Left kidney (tissue), 8 donors: Measurements from ENCODE around the gene KCNIP3. TPM values are rescaled to one million over a fixed set of nuclear protein-coding genes. Genes with fewer than 3 reads are reported as not detected.
"Not testable (repeated sequence)": the region's sequence is repeated elsewhere in the genome, so short reads cannot be mapped to it uniquely, and the experiment has no call there.

Source experiments
- DNase-seq: peaks from one replicate; pipeline ENCODE4 v3.0.0-alpha.2; 2013
- long read RNA-seq, 8 donors: transcript quantifications; one replicate each; lab custom pipeline, GENCODE V29; 2026
- polyA plus RNA-seq: library from polyadenylated mRNA; unstranded; fragments of 120-200 nt; gene quantifications from one replicate; pipeline ENCODE4 v1.2.1, GENCODE V29; 2013; ENCODE audit not compliant: insufficient read length

The KCNIP3 gene
- 17.7 TPM for polyA plus RNA-seq
- long read RNA-seq, donor 1, partial matches to known transcripts = 0 of 3 reads
- long read RNA-seq, donor 1, other reads (novel, unspliced or antisense) = 0 of 3 reads
- long read RNA-seq, donor 2, partial matches to known transcripts = 0 of 2 reads
- long read RNA-seq, donor 2, other reads (novel, unspliced or antisense) = 0 of 2 reads
- long read RNA-seq, donor 3, partial matches to known transcripts = 0 of 2 reads
- long read RNA-seq, donor 3, other reads (novel, unspliced or antisense) = 0 of 2 reads
- long read RNA-seq, donor 4 = 0 reads
- long read RNA-seq, donor 5, partial matches to known transcripts = 0 of 2 reads
- long read RNA-seq, donor 5, other reads (novel, unspliced or antisense) = 0 of 2 reads
- long read RNA-seq, donor 6, partial matches to known transcripts = 5 of 6 reads
- long read RNA-seq, donor 6, other reads (novel, unspliced or antisense) = 0 of 6 reads
- long read RNA-seq, donor 7, partial matches to known transcripts = 0 of 4 reads
- long read RNA-seq, donor 7, other reads (novel, unspliced or antisense) = 0 of 4 reads
- long read RNA-seq, donor 8 = 0 reads

GRCh38 chr2:95296880-95297487 is at the start of gene KCNIP3:
KCNIP3 (plus strand) TSS chr2:95297347; CDS start chr2:95297439, 92 bp downstream.
- DNase-seq = no peak

- DNase-seq = no peak
Observed at GRCh38 chr2:95258271-95258670, 38.9 kb upstream of the KCNIP3 start.

DNA sequence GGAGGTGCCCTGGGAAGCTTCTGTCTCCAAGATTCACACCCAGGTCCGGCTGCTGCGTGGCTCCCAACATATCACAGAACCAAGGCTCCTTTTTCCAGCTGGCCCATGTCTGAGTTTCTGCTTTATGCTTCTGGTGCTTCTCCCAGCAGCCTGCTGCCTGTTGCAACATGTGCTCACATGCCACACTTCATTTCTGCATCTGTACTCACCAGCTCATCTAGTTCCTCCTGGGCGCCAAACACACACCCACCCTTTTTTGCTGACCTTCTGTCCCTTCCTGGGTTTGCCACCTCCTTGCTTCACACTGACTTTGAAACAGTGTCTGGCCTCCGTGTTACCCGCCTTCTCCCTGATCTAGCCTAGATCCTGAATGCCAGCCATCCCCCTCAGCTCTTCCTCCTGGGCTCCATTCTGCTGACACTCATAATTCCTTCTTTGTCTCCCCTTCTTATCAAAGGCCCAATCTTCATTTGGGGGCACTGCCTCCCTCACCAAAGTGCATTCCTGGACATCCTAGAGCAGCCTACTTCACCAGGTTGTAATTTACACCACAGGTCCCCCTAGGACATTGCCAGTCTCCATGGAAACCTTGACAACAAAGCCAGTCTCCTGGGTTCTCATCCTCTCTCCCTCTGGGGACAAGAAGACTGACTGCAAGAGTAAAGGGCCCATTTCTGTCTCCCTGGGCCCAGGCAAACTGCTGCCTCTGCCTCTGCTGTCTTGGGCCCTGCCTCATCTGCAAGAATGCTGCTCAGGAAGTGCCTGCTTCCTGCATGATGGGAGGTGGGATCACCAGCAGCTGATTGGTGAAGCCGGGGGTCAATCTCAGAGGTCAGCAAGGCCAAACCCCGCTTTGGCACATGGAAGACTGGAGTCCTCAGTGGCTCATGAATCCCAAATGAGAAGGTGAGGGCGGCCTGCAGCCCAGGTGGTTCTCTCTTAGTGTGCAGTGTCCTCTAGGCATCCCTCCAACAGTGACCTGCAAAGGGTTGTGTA is 36.8 kb upstream of the KCNIP3 start:
- no peak for DNase-seq

DNA sequence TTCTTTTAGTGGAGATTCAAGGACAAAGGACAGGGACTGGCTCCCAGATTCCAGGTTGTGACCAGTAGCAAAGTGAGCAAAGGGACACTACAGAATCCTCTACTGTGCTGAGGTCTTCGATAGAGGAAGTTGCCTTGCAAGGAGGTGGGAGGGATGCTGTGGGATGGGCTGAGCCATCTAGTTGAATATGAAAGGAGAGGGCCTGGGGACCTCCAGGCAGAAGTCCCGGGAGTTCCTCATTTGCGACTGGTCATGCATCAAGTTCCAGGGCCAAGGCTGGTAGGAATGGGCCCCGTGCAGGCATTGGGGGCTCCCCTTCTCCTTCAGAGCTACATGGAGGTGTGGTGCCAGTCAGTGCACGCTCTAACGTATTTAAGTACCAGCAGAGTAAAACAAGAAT is 35.5 kb upstream of the KCNIP3 start:
- no peak for DNase-seq

DNA sequence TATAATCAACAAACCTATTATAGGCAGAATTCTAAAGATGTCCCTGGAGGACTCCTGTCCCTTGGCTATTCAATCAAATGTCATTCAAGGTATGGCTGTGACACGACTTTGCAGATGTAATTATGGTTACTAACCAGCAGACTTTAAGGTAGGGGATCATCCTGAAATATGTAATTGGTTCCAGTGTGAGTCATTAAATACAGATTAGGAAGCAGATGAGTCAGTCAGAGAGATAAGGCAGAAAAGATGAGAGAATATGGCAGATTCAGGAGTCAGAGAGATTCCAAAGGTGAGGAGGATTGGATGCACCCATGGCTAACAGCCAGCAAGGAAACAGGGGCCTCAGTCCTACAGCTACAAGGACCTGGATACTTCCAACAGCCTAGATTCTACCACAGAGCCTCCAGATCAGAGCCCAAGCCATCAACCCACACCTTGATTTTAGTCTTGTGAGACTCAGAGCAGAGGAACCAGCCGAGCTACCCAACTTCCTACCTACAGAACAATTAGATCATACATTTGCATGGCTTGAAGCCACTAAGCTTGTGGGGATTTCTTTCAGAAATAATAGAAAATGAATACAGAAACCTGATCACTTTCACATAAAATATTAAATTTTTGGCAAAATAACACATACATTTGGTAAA is 34.1 kb upstream of the KCNIP3 start:
- no peak for DNase-seq

- DNase-seq = no peak
Observed at GRCh38 chr2:95264624-95265023, 32.5 kb upstream of the KCNIP3 start.

GRCh38 chr2:95265182-95265581 is 32.0 kb upstream of the KCNIP3 start:
- no peak for DNase-seq

DNA sequence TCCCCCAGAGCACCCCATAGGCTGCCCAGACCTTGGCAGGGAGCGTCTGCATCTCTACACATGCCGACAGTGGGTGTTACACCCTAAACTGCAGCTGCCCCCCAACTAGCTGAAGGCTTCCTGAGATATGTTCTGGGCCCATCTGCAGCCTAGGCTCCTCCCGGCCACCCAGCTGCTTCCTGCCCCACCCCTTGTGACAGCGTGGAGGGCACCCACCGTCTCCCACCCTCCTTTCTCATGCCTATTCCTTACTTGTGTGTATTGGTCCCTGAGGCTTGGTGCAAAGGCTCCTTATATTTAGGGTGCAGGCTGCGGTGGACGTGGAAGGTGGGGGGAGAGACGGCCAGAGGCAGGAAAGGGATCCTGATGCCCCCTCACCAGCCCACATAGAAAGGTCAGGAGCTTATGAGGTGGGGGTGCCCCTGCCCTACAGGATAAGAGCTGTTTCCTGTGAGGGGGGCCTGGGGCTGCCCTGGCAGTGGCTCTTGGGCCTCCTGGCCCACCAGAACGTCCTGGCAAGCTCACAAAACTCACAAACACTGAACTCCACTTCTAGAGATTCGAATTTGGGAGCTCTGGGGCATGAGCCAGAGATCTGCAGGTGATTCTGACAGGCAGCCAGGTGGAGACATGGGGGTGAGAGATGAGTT is 30.2 kb upstream of the KCNIP3 start:
- DNase-seq = no peak

DNA sequence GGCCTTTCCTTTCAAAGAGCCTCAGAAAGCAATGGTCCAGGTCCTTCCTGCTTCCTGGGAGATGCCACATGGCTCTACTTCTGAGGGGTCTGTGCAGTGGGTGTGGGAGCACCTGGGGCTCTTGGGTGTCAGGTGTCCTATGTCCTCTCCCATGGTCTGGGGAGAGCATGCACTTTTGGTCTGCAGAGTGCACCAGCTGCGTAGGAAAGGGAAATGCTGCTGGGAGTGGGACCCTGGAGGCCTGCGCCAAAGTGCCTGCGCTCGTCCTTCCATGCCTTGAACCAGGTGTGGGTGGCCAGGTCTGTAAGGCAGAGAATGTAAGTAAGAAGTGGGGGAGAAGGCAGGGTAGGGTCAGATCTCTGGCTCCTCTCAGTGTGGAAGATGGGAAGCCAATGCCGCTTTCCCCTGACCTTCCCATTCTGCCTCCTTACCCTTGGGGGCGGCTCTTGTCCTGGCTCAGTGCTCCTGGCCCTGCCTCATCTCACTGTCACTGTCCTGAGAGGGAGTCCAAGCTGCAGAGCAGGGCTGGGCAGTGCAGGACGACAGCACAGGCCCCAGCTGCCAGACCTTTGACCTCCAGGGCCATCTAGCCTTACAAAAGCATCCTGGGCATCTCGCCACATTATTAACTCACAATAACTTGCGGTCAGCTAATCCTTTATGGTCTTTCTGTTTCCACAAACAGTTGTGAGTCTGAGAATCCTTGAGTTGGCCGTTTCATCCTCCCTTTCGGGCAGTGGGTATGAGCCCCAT is 29.5 kb upstream of the KCNIP3 start:
- no peak for DNase-seq

- no peak for DNase-seq
Observed at GRCh38 chr2:95268211-95269035, 28.7 kb upstream of the KCNIP3 start.

- no peak for DNase-seq
Observed at GRCh38 chr2:95269036-95269680, 28.0 kb upstream of the KCNIP3 start.

DNA sequence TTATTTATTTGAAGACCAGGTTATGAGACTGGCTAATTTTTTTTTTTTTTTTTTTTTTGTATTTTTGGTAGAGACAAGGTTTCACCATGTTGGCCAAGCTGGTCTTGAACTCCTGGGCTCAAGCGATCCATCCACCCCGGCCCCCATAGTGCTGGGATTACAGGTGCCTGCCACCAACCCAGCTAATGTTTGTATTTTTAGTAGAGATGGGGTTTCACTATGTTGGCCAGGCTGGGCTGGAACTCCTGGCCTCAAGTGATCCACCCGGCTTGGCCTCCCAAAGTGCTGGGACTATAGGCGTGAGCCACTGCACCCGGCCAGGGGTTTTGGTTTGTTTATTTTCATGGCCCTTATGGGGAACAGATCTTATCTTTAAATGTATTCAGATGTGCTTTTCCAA is 27.4 kb upstream of the KCNIP3 start:
- DNase-seq = not testable (repeated sequence)

DNA sequence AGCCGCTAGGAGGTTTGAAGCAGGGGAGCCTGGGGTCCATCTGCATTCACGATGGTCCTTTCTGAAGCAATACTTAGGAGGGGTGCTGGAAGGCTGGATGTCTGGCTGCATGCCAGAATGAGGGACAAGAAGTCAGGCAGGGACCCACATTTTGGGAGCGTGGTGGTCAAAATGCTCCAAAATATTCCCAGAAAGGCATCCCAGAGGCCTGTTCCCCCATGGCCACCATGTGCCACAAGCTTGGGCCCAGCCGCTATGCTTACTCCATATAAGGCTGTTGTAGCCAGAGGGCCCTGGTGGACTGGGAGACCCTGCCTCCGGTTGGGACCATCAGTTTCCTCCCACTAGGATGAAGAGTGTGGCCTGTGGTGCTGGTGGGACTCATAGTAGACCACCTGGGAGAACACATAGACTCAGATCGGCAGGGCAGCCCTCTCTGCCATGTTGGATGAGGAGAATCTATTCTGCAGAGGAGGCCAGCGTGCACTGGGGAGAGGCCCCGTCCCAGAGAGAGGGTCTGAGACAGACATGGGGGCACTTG is 26.5 kb upstream of the KCNIP3 start:
- no peak for DNase-seq

DNA sequence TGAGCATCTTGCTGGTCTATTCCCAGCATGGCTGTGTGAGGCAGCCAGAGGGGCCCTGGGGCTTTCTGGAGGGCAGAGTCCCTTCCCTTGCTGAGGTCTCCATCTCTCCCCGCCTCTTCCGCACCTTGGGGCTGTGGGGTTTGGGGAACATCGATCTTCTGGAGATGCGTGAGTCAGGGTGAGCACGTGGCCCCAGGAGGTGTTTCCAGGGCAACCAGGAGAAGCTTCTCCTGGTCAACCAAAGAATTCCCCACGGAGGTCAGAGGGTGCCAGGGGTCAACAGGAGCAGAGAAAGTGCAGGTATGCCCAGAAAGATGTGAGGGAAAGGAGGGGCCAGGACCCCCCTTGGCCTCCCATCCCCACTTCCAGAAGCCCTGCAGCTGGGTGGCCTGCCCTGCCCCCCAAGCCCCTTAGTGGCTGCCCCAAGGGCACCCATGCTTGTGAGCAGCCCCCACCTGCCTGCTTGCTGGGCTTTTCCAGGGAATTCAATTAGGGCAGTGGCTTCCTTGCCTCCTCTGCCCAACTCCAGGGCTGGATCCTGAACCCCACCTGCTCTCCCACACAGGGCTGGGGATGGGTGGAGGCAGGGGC is 25.7 kb upstream of the KCNIP3 start:
- DNase-seq = no peak

GRCh38 chr2:95272299-95272751 is 24.8 kb upstream of the KCNIP3 start:
- DNase-seq = no peak

DNA sequence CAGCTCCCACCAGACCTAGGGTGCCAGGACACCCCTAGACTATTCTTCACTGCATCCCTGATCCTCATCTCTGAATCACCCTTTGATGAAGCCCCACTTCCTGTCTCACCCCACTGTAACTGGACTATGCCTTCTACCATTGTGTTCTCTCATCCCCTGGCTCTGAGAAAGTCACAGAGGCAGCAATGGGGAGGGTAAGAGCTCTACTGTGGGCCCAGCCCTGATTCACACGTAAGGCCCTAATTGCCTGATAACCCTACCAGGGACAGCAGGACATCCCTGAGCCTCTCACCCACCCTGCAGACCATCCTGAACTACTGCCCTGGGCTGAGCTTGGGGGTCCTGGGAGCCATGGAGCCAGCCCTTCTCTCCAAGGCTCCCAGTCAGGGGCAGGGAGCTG is 24.4 kb upstream of the KCNIP3 start:
- DNase-seq = no peak

- no peak for DNase-seq
Observed at GRCh38 chr2:95273566-95274290, 23.4 kb upstream of the KCNIP3 start.
